Fibroblast of mammary gland (primary cell): Measurements from ENCODE around the gene RNASEL.

Source experiments
- DNase-seq: peaks from one replicate; pipeline ENCODE4 v3.0.0-alpha.2; 2010; ENCODE audit warnings: low read depth
- H3K4me3 ChIP-seq: 2 replicates; pipeline ENCODE4 v1.5.1; 2011; ENCODE audit warnings: low read depth, mild to moderate bottlenecking, low read length, moderate library complexity; ENCODE audit not compliant: control insufficient read depth
- TF ChIP-seq, protein P1 (sequence below): conservative IDR thresholded peaks from 2 replicates; pipeline ENCODE4 v1.5.1; 2011; ENCODE audit warnings: low read depth, low read length, inconsistent platforms; ENCODE audit not compliant: control insufficient read depth, insufficient read depth

The RNASEL gene

GRCh38 chr1:182601416-182601786 is 12.3 kb upstream of the RNASEL start:
- H3K4me3 ChIP-seq: no peak overlapping the region
- TF ChIP-seq, protein P1, sequence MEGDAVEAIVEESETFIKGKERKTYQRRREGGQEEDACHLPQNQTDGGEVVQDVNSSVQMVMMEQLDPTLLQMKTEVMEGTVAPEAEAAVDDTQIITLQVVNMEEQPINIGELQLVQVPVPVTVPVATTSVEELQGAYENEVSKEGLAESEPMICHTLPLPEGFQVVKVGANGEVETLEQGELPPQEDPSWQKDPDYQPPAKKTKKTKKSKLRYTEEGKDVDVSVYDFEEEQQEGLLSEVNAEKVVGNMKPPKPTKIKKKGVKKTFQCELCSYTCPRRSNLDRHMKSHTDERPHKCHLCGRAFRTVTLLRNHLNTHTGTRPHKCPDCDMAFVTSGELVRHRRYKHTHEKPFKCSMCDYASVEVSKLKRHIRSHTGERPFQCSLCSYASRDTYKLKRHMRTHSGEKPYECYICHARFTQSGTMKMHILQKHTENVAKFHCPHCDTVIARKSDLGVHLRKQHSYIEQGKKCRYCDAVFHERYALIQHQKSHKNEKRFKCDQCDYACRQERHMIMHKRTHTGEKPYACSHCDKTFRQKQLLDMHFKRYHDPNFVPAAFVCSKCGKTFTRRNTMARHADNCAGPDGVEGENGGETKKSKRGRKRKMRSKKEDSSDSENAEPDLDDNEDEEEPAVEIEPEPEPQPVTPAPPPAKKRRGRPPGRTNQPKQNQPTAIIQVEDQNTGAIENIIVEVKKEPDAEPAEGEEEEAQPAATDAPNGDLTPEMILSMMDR: peak; percentile 80
- DNase-seq: peak; percentile 77

DNA sequence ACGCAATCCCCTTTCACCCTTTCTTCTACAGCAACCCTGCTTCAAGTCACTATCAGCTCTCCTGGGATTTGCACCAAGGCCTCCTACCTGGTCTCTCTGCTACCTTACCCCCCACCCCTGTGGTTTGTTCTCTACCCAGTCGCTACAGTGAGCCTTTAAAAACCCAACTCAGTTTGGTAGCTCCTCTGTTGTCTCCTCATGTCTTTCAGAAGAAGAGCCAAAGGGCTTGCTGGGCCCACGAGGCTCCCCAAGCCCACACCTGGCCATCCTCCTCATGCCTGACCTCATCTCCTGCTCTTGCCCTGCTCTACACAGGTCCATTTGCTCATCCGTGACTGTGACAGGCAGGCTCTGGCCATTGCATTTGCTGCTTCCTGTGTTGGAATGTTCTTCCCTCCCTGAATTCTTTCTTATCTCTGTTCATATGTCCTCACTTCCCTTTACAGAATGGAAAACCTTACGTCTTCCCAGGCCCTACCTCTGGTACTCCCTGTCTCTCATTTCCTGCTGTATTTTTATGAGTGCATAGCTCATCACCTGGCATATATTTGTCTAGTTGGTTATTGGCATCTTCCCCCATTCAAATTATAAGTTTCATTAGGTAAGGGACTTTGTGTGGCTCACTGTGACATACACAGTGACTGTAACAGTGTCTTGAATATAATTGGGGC is 11.8 kb upstream of the RNASEL start:
- TF ChIP-seq, protein P1: no peak

GRCh38 chr1:182600036-182600713 is 11.1 kb upstream of the RNASEL start:
- DNase-seq: no peak
- TF ChIP-seq, protein P1: no peak
- no peak overlapping the region for H3K4me3 ChIP-seq

More for the DNA sequence above, 11.8 kb upstream of the RNASEL start:
- no peak overlapping the region for H3K4me3 ChIP-seq
- DNase-seq: no peak

DNA sequence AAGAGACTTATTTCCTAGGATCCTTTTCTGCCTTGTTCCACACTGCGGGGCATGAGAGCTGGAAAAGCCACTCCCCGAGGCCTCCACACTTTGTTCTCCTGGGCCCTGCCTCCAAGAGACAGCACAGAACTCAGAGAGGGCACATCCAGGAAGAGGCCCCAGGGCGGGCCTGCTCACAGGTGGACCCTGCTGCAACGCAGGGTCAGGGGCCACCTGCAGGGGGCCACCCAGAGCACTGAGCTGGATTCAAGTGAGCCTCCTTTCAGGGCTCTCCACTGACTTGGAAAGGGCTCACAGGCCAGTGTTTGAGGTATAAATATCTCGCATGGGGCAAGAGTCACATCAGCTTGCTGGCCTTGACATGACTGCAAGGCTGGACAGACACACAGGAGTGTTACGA is 10.3 kb upstream of the RNASEL start:
- no peak for DNase-seq
- TF ChIP-seq, protein P1: peak; percentile 30
- H3K4me3 ChIP-seq: no peak overlapping the region

DNA sequence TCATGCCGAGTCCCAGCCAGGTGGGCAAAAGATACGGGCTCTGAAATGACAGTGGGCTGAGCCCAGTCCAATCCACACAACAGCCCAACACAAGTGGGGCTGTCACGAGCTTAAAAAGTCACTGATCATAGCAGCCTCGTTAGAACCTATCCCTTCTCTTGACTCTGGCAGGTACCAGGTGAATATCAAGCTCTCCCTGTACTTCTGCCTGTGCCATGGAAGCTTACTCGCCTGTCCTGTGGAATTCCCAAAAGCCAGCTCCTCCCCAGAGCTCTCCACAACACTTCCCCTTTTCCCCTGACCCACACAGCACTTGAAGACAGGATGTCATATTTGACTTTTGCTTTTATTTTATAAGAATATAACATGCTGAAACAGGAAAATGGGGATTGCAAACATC is 9.2 kb upstream of the RNASEL start:
- no peak for DNase-seq
- TF ChIP-seq, protein P1: no peak
- no peak overlapping the region for H3K4me3 ChIP-seq

- no peak for DNase-seq
- TF ChIP-seq, protein P1: no peak
- H3K4me3 ChIP-seq: no peak overlapping the region
Measured at GRCh38 chr1:182596934-182597333, 7.9 kb upstream of the RNASEL start.

- DNase-seq: peak; percentile 79
- no peak overlapping the region for H3K4me3 ChIP-seq
- TF ChIP-seq, protein P1: peak; percentile 95
Measured at GRCh38 chr1:182595641-182596240, 6.7 kb upstream of the RNASEL start.
